ENCODE measurements around the gene ECI1.

The ECI1 gene

GRCh38 chr16:2230376-2230775 is 21.0 kb downstream of the ECI1 start:
- no peak for DNase-seq (ENCODE audit: low read depth)
- TF ChIP-seq CTCF (conservative IDR thresholded peaks at IDR 0.05; ENCODE audit: low read depth, low read length): no peak
- no peak overlapping the region for H3K4me3 ChIP-seq (ENCODE audit: low read length)

- DNase-seq (ENCODE audit: low read depth): no peak
- no peak for TF ChIP-seq CTCF (conservative IDR thresholded peaks at IDR 0.05; ENCODE audit: low read depth, low read length)
- no peak overlapping the region for H3K4me3 ChIP-seq (ENCODE audit: low read length)
Measured at GRCh38 chr16:2229632-2230250, 21.6 kb downstream of the ECI1 start.

GRCh38 chr16:2229091-2229490 is 22.3 kb downstream of the ECI1 start:
- no peak for DNase-seq (ENCODE audit: low read depth)
- H3K4me3 ChIP-seq (ENCODE audit: low read length): no peak overlapping the region
- TF ChIP-seq CTCF (conservative IDR thresholded peaks at IDR 0.05; ENCODE audit: low read depth, low read length): no peak

GRCh38 chr16:2228161-2228824 is 23.1 kb downstream of the ECI1 start:
- H3K4me3 ChIP-seq (ENCODE audit: low read length): no peak overlapping the region
- no peak for TF ChIP-seq CTCF (conservative IDR thresholded peaks at IDR 0.05; ENCODE audit: low read depth, low read length)
- no peak for DNase-seq (ENCODE audit: low read depth)

- TF ChIP-seq CTCF (conservative IDR thresholded peaks at IDR 0.05; ENCODE audit: low read depth, low read length): no peak
- no peak for DNase-seq (ENCODE audit: low read depth)
- H3K4me3 ChIP-seq (ENCODE audit: low read length): no peak overlapping the region
Measured at GRCh38 chr16:2226918-2227317, 24.5 kb downstream of the ECI1 start.

- no peak for TF ChIP-seq CTCF (conservative IDR thresholded peaks at IDR 0.05; ENCODE audit: low read depth, low read length)
- DNase-seq (ENCODE audit: low read depth): no peak
Measured at GRCh38 chr16:2226245-2226793, 25.1 kb downstream of the ECI1 start.

More at GRCh38 chr16:2226245-2226793, 25.1 kb downstream of the ECI1 start:
- H3K4me3 ChIP-seq (ENCODE audit: low read length): no peak overlapping the region

All from retinal pigment epithelial cell (primary cell).